Measurements from ENCODE around the gene RP2.

The RP2 gene

GRCh38 chrX:46920235-46920634, 83.4 kb downstream of the RP2 start:
- no peak for DNase-seq (ENCODE audit: low spot score)

GRCh38 chrX:46922611-46923010, 85.8 kb downstream of the RP2 start:
- DNase-seq (ENCODE audit: low spot score): no peak

GRCh38 chrX:46927718-46928117, 90.9 kb downstream of the RP2 start:
- DNase-seq (ENCODE audit: low spot score): no peak

- no peak for DNase-seq (ENCODE audit: low spot score)
Observed at GRCh38 chrX:46929439-46930261, 92.8 kb downstream of the RP2 start.
